Brain microvascular endothelial cell (primary cell): Measurements from ENCODE around the gene VAX1.

Source experiments
- DNase-seq: peaks from one replicate; pipeline ENCODE4 v3.0.0-alpha.2; 2020
- H3K27ac ChIP-seq: fragments of 250-450 bp; sonication (Bioruptor Pico); 2 replicates; pipeline ENCODE4 v1.5.1; 2020; ENCODE audit warnings: mild to moderate bottlenecking, moderate library complexity
- H3K27me3 ChIP-seq: fragments of 250-450 bp; sonication (Bioruptor Pico); replicated peaks from 2 replicates; pipeline ENCODE4 v1.5.1; 2020; ENCODE audit warnings: mild to moderate bottlenecking
- H3K36me3 ChIP-seq: fragments of 250-450 bp; sonication (Bioruptor Pico); replicated peaks from 2 replicates; pipeline ENCODE4 v1.5.1; 2020; ENCODE audit warnings: mild to moderate bottlenecking
- H3K4me3 ChIP-seq: 2 replicates; pipeline ENCODE4 v1.5.1; 2011; ENCODE audit warnings: low read depth, mild to moderate bottlenecking, control low read depth, low read length, moderate library complexity
- CTCF ChIP-seq: IDR thresholded peaks from 2 replicates; pipeline ENCODE4 v1.5.1; 2011; ENCODE audit warnings: low read depth, mild to moderate bottlenecking, moderate library complexity, low read length, control low read depth, inconsistent platforms; ENCODE audit errors: missing control alignments
- in situ Hi-C: cut with HindIII; loops from 2 replicates; pipeline ENCODE4 v1.10.0; 2017; ENCODE audit warnings: low sequenced_read_pairs, low pct_ligation_motif_present

Gene VAX1

GRCh38 chr10:117148284-117148683, 10.2 kb upstream of the VAX1 start:
- in situ Hi-C loops = no loop called here
- TF ChIP-seq CTCF = no peak
- Histone ChIP-seq H3K36me3 (no peaks in the 10 kb centered on the region), H3K27me3 (peaks cover 2% of the 10 kb centered on the region), H3K4me3 (no peak overlapping the region), H3K27ac (no peak overlapping the region)
- no peak for DNase-seq

- in situ Hi-C loops = no loop called here
- peaks cover 24% of the 10 kb centered on the region for H3K27me3 ChIP-seq
- H3K4me3 ChIP-seq = no peak overlapping the region
- no peak for TF ChIP-seq CTCF
- H3K27ac ChIP-seq = no peak overlapping the region
- DNase-seq = no peak
- H3K36me3 ChIP-seq = no peaks in the 10 kb centered on the region
Observed at GRCh38 chr10:117145019-117145418, 6.9 kb upstream of the VAX1 start.

- TF ChIP-seq CTCF = no peak
- Histone ChIP-seq H3K27me3 (peaks cover 33% of the 10 kb centered on the region), H3K4me3 (no peak overlapping the region), H3K27ac (no peak overlapping the region), H3K36me3 (no peaks in the 10 kb centered on the region)
- DNase-seq = no peak
- in situ Hi-C loops = no loop called here
Observed at GRCh38 chr10:117143103-117143823, 5.2 kb upstream of the VAX1 start.

GRCh38 chr10:117140525-117140902, 2.4 kb upstream of the VAX1 start:
- no peak for DNase-seq
- no peak overlapping the region for H3K4me3 ChIP-seq
- no peaks in the 10 kb centered on the region for H3K36me3 ChIP-seq
- peaks cover 54% of the 10 kb centered on the region for H3K27me3 ChIP-seq
- no peak for TF ChIP-seq CTCF
- no peak overlapping the region for H3K27ac ChIP-seq
- in situ Hi-C loops = no loop called here

- in situ Hi-C loops = no loop called here
- peaks cover 59% of the 10 kb centered on the region for H3K27me3 ChIP-seq
Observed at GRCh38 chr10:117139581-117140524, 1.8 kb upstream of the VAX1 start.

More at GRCh38 chr10:117139581-117140524, 1.8 kb upstream of the VAX1 start:
- no peak for DNase-seq
- Histone ChIP-seq H3K4me3 (no peak overlapping the region), H3K36me3 (no peaks in the 10 kb centered on the region), H3K27ac (no peak overlapping the region)
- TF ChIP-seq CTCF = no peak
